RWPE2 (cell line): ENCODE measurements around the gene NSUN2.

Experiments
- ATAC-seq: fragments of 200-7000 bp; cut with Tn5 transposase; 3 replicates; pipeline ENCODE4 v1.9.1; 2021; ENCODE audit warnings: low read depth
- DNase-seq: peaks from one replicate; pipeline ENCODE4 v3.0.0-alpha.2; 2020; ENCODE audit warnings: low spot score
- H3K27ac ChIP-seq: fragments of 450-650 bp; 2 replicates; pipeline ENCODE4 v1.5.1; 2017; ENCODE audit warnings: mild to moderate bottlenecking; ENCODE audit not compliant: poor library complexity, severe bottlenecking
- H3K27me3 ChIP-seq: fragments of 250-450 bp; sonication (Bioruptor Pico); 2 replicates; pipeline ENCODE4 v1.5.1; 2021; ENCODE audit warnings: mild to moderate bottlenecking, moderate library complexity; ENCODE audit not compliant: insufficient read depth, poor library complexity, severe bottlenecking
- H3K36me3 ChIP-seq: fragments of 250-450 bp; sonication (Bioruptor Pico); 2 replicates; pipeline ENCODE4 v1.5.1; 2020; ENCODE audit warnings: low read depth, mild to moderate bottlenecking, moderate library complexity
- H3K4me1 ChIP-seq: fragments of 250-450 bp; sonication (Bioruptor Pico); 2 replicates; pipeline ENCODE4 v1.5.1; 2021; ENCODE audit warnings: mild to moderate bottlenecking, moderate library complexity; ENCODE audit not compliant: insufficient read depth, poor library complexity, severe bottlenecking
- H3K4me3 ChIP-seq: fragments of 250-450 bp; sonication (Bioruptor Pico); 2 replicates; pipeline ENCODE4 v1.5.1; 2021; ENCODE audit warnings: mild to moderate bottlenecking, moderate library complexity; ENCODE audit not compliant: severe bottlenecking
- H3K9me3 ChIP-seq: fragments of 250-450 bp; sonication (Bioruptor Pico); 2 replicates; pipeline ENCODE4 v1.5.1; 2021; ENCODE audit warnings: mild to moderate bottlenecking, moderate library complexity; ENCODE audit not compliant: severe bottlenecking
- CTCF ChIP-seq: fragments of 450-650 bp; IDR thresholded peaks from one replicate; pipeline ENCODE4 v1.5.1; 2017; ENCODE audit warnings: mild to moderate bottlenecking, moderate library complexity; ENCODE audit not compliant: poor library complexity, severe bottlenecking

The NSUN2 gene

DNA sequence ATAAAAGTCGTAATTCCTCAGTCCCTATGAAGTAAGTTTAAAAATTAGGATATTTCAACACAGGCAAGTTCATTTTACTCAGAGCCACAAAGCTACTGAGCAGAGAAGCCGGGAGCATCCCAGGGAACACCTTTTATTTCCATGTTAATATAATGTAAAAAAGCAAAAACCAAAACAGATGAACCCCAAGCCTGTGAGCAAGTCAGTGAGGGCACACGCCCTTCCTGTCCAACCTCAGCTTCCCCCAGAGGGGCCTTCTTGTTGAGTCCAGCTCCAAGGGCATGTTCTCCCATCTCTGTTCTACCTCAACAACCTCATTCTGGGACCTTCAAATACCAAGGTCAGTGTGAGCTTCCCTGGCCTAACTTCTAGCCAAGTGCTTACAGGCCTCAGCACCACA lies 24.8 kb downstream of the NSUN2 start:
- peaks cover 98% of the 10 kb centered on the region for H3K36me3 ChIP-seq
- TF ChIP-seq CTCF: no peak
- ATAC-seq: no peak

GRCh38 chr5:6607559-6607936 lies 25.3 kb downstream of the NSUN2 start:
- no peak for TF ChIP-seq CTCF
- peaks cover 100% of the 10 kb centered on the region for H3K36me3 ChIP-seq

More for the DNA sequence above, 24.8 kb downstream of the NSUN2 start:
- H3K4me3 ChIP-seq: no peak overlapping the region
- H3K27ac ChIP-seq: no peak overlapping the region
- no peak for DNase-seq
- H3K9me3 ChIP-seq: no peaks in the 10 kb centered on the region
- no peaks in the 10 kb centered on the region for H3K27me3 ChIP-seq
- H3K4me1 ChIP-seq: no peaks in the 10 kb centered on the region

DNA sequence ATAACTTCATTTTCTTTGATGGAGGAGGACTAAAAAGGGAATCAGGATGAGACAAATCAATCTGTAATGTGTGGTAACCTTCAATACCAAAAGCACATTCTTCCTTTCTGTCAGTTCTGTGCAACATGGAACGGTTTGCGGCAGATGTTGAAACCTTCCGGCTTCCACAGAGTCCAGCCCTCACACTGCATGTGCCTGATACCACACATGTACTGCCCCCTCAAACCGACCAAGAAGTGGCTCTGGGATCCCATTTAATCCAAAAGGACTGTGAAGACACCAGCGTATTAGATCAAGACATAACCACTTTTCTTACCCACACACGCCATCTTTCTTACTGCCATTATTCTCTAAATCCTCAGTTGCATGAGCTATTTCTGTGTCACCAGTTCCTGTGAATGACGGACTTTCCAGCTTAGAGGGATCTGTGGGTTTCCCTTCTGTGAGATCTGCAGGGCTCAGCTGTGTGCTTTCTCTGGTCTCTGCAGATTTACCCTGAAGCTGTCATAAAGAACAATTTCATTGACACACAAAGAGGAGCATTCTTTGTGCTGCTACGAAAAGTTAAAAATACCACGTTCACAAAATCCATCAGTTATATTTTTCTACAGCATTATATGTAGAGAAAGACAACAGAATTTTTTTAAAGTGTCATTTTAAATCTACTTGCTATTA lies 25.8 kb downstream of the NSUN2 start:
- H3K27me3 ChIP-seq: no peaks in the 10 kb centered on the region
- no peak overlapping the region for H3K27ac ChIP-seq
- H3K4me3 ChIP-seq: no peak overlapping the region
- DNase-seq: no peak
- H3K9me3 ChIP-seq: no peaks in the 10 kb centered on the region
- ATAC-seq: no peak
- H3K36me3 ChIP-seq: peaks cover 100% of the 10 kb centered on the region
- TF ChIP-seq CTCF: no peak
- no peaks in the 10 kb centered on the region for H3K4me1 ChIP-seq

More at GRCh38 chr5:6607559-6607936, 25.3 kb downstream of the NSUN2 start:
- H3K9me3 ChIP-seq: no peaks in the 10 kb centered on the region
- no peak overlapping the region for H3K4me3 ChIP-seq
- H3K4me1 ChIP-seq: no peaks in the 10 kb centered on the region
- DNase-seq: no peak
- no peak overlapping the region for H3K27ac ChIP-seq
- ATAC-seq: no peak
- no peaks in the 10 kb centered on the region for H3K27me3 ChIP-seq

- DNase-seq: no peak
- Histone ChIP-seq H3K27me3 (no peaks in the 10 kb centered on the region), H3K4me1 (no peaks in the 10 kb centered on the region), H3K27ac (no peak overlapping the region), H3K9me3 (no peaks in the 10 kb centered on the region), H3K4me3 (no peak overlapping the region), H3K36me3 (peaks cover 100% of the 10 kb centered on the region)
- no peak for ATAC-seq
- no peak for TF ChIP-seq CTCF
Observed at GRCh38 chr5:6604946-6605345, 27.9 kb downstream of the NSUN2 start.

DNA sequence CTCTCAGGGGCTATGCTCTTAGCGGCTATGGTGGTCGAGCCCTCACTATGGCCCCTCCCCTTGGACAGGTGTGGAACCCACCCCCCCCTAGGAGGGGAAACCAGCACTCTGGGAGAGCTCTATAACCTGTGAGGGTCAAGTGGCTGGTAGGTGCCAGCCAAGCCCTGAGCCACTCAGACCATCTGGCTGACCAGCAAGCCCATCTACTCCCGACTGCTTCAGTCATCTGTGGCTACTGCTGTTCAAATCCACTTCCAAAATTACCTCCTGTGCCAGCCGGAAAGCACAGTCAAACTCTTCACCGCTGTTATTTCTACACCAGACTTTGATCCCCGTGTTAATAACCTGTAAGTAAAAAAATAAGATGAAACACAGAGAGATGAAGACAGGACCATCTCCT lies 28.5 kb downstream of the NSUN2 start:
- Histone ChIP-seq H3K9me3 (no peaks in the 10 kb centered on the region), H3K4me1 (no peaks in the 10 kb centered on the region), H3K4me3 (no peak overlapping the region), H3K27ac (no peak overlapping the region), H3K27me3 (no peaks in the 10 kb centered on the region), H3K36me3 (peaks cover 100% of the 10 kb centered on the region)
- DNase-seq (no peak), ATAC-seq (no peak)
- TF ChIP-seq CTCF: no peak
